ENCODE data around the gene GRIK4.

Gene GRIK4

GRCh38 chr11:120511116-120511819 lies at the start of gene GRIK4:
TSS of gene GRIK4 (plus strand) at chr11:120511748. CDS start at chr11:120660319, 148,571 bp downstream.
- no peak within 1 kb of the TSS for H3K4me3 ChIP-seq (ENCODE audit: low read length)
- no peak within 1 kb of the TSS for H3K27ac ChIP-seq (ENCODE audit: low read depth, low read length)
- H3K4me1 ChIP-seq (ENCODE audit: control insufficient read depth, low read length) = no peaks in the 10 kb centered on the region
- H3F3A ChIP-seq (ENCODE audit: control insufficient read depth, insufficient read depth) = no peaks in the 10 kb centered on the region
- no peaks in the 10 kb centered on the region for H3K79me2 ChIP-seq (ENCODE audit: control insufficient read depth, low read length)
- H3K9me2 ChIP-seq (replicated peaks; ENCODE audit: control insufficient read depth, low read length) = no peaks in the 10 kb centered on the region
- no peaks in the 10 kb centered on the region for H3K36me3 ChIP-seq (ENCODE audit: control insufficient read depth, low read length)
- 0 out of 2 replicates have a peak, but pooled peaks cover 2% of the 10 kb centered on the region for H4K20me1 ChIP-seq (ENCODE audit: control insufficient read depth, insufficient read depth, low read depth, low read length)
- 0 out of 2 replicates have a peak, but pooled peaks cover 2% of the 10 kb centered on the region for H3K27me3 ChIP-seq (ENCODE audit: control insufficient read depth, low read length)
- TF ChIP-seq EZH2phosphoT487 (IDR thresholded peaks at IDR 0.05; ENCODE audit: borderline replicate concordance, low read length) = no peak
- peak; percentile 81 for TF ChIP-seq CTCF (IDR thresholded peaks at IDR 0.05; ENCODE audit: low read depth, low read length, poor library complexity, severe bottlenecking)
- H3K9me3 ChIP-seq (ENCODE audit: control insufficient read depth, insufficient read depth, low read length) = no peaks in the 10 kb centered on the region
- H3K4me2 ChIP-seq (ENCODE audit: low read length) = peak within 1 kb of the TSS; percentile 17; the same call in 1 of the 2 replicates

- H3K27me3 ChIP-seq (ENCODE audit: control insufficient read depth, low read length) = no peaks in the 10 kb centered on the region
- H3K4me3 ChIP-seq (ENCODE audit: low read length) = no peak overlapping the region
- no peak for TF ChIP-seq CTCF (IDR thresholded peaks at IDR 0.05; ENCODE audit: low read depth, low read length, poor library complexity, severe bottlenecking)
- no peak for TF ChIP-seq EZH2phosphoT487 (IDR thresholded peaks at IDR 0.05; ENCODE audit: borderline replicate concordance, low read length)
- no peaks in the 10 kb centered on the region for H4K20me1 ChIP-seq (ENCODE audit: control insufficient read depth, insufficient read depth, low read depth, low read length)
- H3F3A ChIP-seq (ENCODE audit: control insufficient read depth, insufficient read depth) = no peaks in the 10 kb centered on the region
- no peaks in the 10 kb centered on the region for H3K9me2 ChIP-seq (replicated peaks; ENCODE audit: control insufficient read depth, low read length)
- peaks cover 36% of the 10 kb centered on the region for H3K36me3 ChIP-seq (ENCODE audit: control insufficient read depth, low read length)
- H3K9me3 ChIP-seq (ENCODE audit: control insufficient read depth, insufficient read depth, low read length) = no peaks in the 10 kb centered on the region
- no peak overlapping the region for H3K4me2 ChIP-seq (ENCODE audit: low read length)
- H3K27ac ChIP-seq (ENCODE audit: low read depth, low read length) = no peak overlapping the region
- H3K4me1 ChIP-seq (ENCODE audit: control insufficient read depth, low read length) = no peaks in the 10 kb centered on the region
- no peaks in the 10 kb centered on the region for H3K79me2 ChIP-seq (ENCODE audit: control insufficient read depth, low read length)
Measured at GRCh38 chr11:120462825-120463224, 48.7 kb upstream of the GRIK4 start.

- Histone ChIP-seq H3K36me3 (ENCODE audit: control insufficient read depth, low read length) (peaks cover 22% of the 10 kb centered on the region), H3F3A (ENCODE audit: control insufficient read depth, insufficient read depth) (no peaks in the 10 kb centered on the region), H3K4me3 (ENCODE audit: low read length) (no peak overlapping the region), H3K79me2 (ENCODE audit: control insufficient read depth, low read length) (no peaks in the 10 kb centered on the region), H3K9me2 (replicated peaks; ENCODE audit: control insufficient read depth, low read length) (no peaks in the 10 kb centered on the region), H3K9me3 (ENCODE audit: control insufficient read depth, insufficient read depth, low read length) (no peaks in the 10 kb centered on the region), H4K20me1 (ENCODE audit: control insufficient read depth, insufficient read depth, low read depth, low read length) (no peaks in the 10 kb centered on the region), H3K27me3 (ENCODE audit: control insufficient read depth, low read length) (no peaks in the 10 kb centered on the region), H3K27ac (ENCODE audit: low read depth, low read length) (no peak overlapping the region), H3K4me2 (ENCODE audit: low read length) (no peak overlapping the region), H3K4me1 (ENCODE audit: control insufficient read depth, low read length) (no peaks in the 10 kb centered on the region)
- TF ChIP-seq EZH2phosphoT487 (IDR thresholded peaks at IDR 0.05; ENCODE audit: borderline replicate concordance, low read length) = no peak
Measured at GRCh38 chr11:120465921-120466534, 45.5 kb upstream of the GRIK4 start.

GRCh38 chr11:120467627-120468026 lies 43.9 kb upstream of the GRIK4 start:
- Histone ChIP-seq H3F3A (ENCODE audit: control insufficient read depth, insufficient read depth) (no peaks in the 10 kb centered on the region), H3K4me1 (ENCODE audit: control insufficient read depth, low read length) (no peaks in the 10 kb centered on the region), H3K4me2 (ENCODE audit: low read length) (no peak overlapping the region), H3K4me3 (ENCODE audit: low read length) (no peak overlapping the region), H3K9me3 (ENCODE audit: control insufficient read depth, insufficient read depth, low read length) (no peaks in the 10 kb centered on the region), H3K79me2 (ENCODE audit: control insufficient read depth, low read length) (no peaks in the 10 kb centered on the region), H3K9me2 (replicated peaks; ENCODE audit: control insufficient read depth, low read length) (no peaks in the 10 kb centered on the region), H4K20me1 (ENCODE audit: control insufficient read depth, insufficient read depth, low read depth, low read length) (no peaks in the 10 kb centered on the region), H3K27me3 (ENCODE audit: control insufficient read depth, low read length) (no peaks in the 10 kb centered on the region), H3K36me3 (ENCODE audit: control insufficient read depth, low read length) (peaks cover 8% of the 10 kb centered on the region; the same call in 1 of the 2 replicates), H3K27ac (ENCODE audit: low read depth, low read length) (no peak overlapping the region)
- TF ChIP-seq EZH2phosphoT487 (IDR thresholded peaks at IDR 0.05; ENCODE audit: borderline replicate concordance, low read length) = no peak
- TF ChIP-seq CTCF (IDR thresholded peaks at IDR 0.05; ENCODE audit: low read depth, low read length, poor library complexity, severe bottlenecking) = no peak

Measured in DOHH2 (cell line).